Colon (tissue), 2 donors: ENCODE measurements around the gene MEIS2.
"Not testable (repeated sequence)": the region's sequence is repeated elsewhere in the genome, so short reads cannot be mapped to it uniquely, and the experiment has no call there.

Source experiments
- FAIRE-seq: peaks from 2 replicates; lab custom pipeline; 2012; peaks lifted over from hg19 to GRCh38; lab: Jason Lieb, UNC
- donor health status: control.
- donor health status: control.

MEIS2 gene

GRCh38 chr15:37009288-37009687 is 91.1 kb downstream of the MEIS2 start:
- FAIRE-seq: no peak

- FAIRE-seq: no peak
These were observed 92.1 kb downstream of the MEIS2 start for GRCh38 chr15:37008205-37008604.

GRCh38 chr15:37007301-37007700 is 93.0 kb downstream of the MEIS2 start:
- no peak for FAIRE-seq

- no peak for FAIRE-seq
These were observed 95.2 kb downstream of the MEIS2 start for GRCh38 chr15:37004981-37005735.

DNA sequence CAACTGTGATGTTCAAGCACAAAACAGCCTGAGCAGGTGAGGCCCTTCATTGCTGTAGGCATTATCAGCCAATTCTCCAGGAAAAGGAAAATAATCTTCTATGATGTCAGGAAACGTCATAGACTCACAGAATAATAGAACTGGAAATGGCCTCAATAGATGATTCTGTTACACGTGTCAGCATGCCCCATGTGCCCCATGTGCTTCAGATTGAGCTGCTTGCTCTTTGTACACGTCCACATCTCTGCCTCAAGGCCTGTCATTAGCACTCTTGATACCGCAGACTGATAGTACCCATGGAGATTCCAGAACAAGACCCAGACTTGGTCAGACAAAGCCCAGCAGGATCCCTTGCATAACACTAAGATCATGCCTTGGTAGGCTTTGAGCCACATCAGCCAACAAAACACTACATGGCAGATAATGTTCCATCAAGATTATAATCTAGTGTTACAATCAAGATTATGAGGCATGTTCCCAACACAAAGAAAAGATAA is 95.9 kb downstream of the MEIS2 start:
- FAIRE-seq: no peak

- no peak for FAIRE-seq
These were observed 98.2 kb downstream of the MEIS2 start for GRCh38 chr15:37002041-37002672.

DNA sequence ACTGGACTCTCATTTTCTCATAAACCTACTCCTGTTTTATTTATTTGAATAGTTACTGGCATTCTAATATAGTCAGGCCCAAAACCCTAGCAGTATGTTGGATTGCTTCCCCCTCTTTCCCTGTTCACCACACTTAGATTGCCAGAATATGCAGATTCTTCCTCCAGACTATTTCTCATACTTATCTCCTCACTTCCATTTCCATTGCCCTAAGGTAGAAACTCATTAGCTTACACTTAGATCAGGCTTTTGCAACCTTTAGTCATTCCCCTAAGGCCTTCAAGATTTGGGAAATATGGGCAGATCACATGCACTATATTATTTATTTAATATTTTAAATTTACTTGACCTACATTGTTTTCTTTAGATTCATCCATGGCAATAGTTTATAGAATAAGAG is 98.9 kb downstream of the MEIS2 start:
- FAIRE-seq: no peak

GRCh38 chr15:36999778-37000177 is 100.6 kb downstream of the MEIS2 start:
- no peak for FAIRE-seq

- no peak for FAIRE-seq
These were observed 103.7 kb downstream of the MEIS2 start for GRCh38 chr15:36996538-36997181.

DNA sequence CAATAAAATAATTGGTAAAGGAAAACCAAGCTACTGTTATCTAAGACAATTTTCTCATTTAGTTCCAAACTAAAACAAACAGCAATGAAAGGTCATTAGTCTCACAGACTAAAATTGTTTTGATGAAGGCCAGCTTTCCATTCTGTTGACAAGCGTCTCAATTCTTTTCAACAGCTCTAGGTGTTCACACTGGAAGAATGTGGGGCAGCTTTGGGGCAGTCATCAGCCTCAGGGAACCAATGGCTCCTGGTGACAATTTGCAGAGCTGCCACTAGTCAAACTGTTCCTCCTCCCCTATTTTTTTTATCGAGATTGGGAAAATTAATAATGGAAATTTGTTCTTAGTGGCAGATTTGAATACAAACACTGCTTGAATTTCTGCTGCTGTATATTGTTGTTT is 104.2 kb downstream of the MEIS2 start:
- FAIRE-seq: no peak

DNA sequence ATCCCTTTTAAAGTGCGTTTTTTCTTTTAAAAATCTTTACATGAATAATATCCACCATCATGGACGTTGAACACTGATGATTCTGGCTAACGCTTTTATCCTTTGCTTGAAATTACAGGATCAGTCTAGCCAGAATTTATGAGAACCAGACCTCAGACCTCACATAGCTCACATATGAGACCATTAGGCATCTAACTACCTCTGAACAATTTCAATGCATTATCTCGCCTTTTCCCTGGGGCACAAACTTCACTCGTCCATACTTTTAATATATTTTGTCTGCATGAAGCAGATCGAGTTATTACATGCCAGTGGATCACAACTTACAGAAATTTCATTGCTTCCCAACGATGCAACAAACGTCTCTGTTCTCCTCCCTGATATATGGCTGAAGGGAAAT is 105.6 kb downstream of the MEIS2 start:
- no peak for FAIRE-seq

DNA sequence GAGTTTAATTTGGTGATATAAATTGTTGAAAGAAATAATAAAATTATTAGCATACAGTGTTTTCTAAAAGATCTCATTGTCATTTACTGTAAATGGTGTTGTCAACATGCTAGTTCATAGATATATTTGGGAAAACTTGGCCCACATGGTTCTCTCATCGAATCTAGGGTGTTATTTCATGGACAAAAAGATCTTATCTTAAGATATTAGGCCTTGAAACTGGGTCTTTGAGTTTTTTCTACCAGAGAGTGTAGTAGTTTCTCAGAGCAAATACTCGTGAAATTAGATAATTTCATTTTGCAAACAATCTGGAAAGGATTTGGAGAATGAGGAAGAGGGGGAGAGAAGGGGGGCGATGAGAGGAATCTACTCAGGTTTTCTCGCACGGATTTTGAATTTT is 107.9 kb downstream of the MEIS2 start:
- no peak for FAIRE-seq

DNA sequence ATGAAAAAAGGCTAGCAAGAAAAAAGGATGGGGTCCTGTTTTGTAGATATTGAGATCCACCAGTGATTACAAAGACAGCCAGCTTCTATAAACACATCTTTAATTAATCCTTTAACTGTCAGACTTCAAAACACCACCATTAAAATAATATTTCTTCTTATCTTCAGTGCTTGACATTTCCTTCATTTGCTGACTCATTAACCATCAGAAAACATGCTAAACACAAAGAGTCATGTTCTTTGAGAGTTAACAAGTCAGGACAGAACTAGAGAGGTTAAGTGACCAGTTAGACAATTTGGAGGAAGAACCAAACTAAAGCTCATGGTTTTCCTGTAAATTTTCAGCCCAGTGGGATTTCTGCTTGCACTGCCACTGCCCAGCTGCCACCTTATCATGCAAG is 111.4 kb downstream of the MEIS2 start:
- FAIRE-seq: no peak

- no peak for FAIRE-seq
These were observed 117.9 kb downstream of the MEIS2 start for GRCh38 chr15:36982430-36982829.

GRCh38 chr15:36980281-36980680 is 120.1 kb downstream of the MEIS2 start:
- FAIRE-seq: not testable (repeated sequence)

- FAIRE-seq: no peak
These were observed 121.7 kb downstream of the MEIS2 start for GRCh38 chr15:36978625-36979024.

DNA sequence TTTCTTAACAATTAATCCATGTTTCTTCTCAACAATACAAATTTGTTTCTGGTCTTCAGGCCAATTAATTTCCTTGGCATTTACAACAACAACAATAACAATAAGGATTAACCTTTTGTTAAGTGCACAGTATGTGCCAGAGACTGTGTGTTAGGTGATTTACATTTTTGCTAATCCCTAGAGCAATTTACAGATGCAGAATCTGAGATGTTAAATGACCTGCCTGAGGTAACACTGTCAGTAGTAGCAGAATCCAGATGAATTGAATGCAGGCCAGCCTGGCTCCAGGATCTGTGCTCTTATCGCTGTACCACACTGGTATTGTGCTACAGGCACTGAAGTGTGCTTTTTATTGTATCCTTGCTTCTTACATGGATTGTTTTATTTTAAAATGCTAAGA is 122.2 kb downstream of the MEIS2 start:
- FAIRE-seq: no peak

GRCh38 chr15:36977659-36978058 is 122.7 kb downstream of the MEIS2 start:
- no peak for FAIRE-seq

- no peak for FAIRE-seq
These were observed 127.6 kb downstream of the MEIS2 start for GRCh38 chr15:36972704-36973103.

DNA sequence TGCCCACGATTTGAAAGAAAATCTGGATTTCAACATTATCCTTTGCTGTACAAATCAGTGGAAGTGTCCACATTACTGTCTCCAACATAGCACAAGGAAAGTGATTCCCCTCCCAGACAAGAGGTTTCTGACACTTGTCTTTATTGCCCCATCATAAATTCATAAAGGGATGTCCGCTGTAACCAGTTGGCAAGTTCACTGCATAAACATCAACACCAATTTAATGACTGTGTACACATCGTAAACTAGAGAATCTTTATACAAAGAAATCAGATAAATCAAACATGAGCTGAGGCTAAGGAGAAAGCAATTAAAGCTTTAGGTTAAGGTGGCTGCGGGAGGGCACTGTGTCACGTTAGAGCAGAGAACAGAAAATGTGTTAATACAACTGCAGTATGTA is 129.8 kb downstream of the MEIS2 start:
- no peak for FAIRE-seq

GRCh38 chr15:36967929-36968328 is 132.4 kb downstream of the MEIS2 start:
- no peak for FAIRE-seq

DNA sequence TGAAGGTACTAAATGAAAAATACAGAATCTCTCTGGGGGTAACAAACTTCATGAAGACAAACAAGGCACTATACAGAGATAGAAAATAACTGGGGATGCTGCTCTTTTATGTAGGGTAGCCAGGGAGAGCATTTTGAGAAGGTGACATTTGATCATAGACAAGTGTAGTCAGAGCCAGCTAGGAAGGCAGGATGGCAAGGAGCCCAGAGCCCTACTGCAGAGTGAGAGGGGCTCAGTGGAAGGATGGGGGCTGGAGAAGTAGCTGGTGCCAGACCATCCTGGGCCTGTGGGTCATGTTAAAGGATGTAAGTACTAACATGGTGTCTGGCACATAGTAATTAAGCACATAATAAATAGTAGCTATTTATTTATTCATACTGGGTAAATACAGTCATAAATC is 133.6 kb downstream of the MEIS2 start:
- no peak for FAIRE-seq
